Measurements from ENCODE around the gene SERGEF. TPM values are rescaled to one million over a fixed set of nuclear protein-coding genes. Genes with fewer than 3 reads are reported as not detected.
A peak's percentile ranks its signal among the peaks of the same experiment; 100 is the strongest.

Gene SERGEF
- total and polyA plus RNA-seq, 2 of the 13 experiments (the other 11 are each of a cell fraction or from before 2014, with no cell fraction given) = 54.5 to 114 TPM

- ATAC-seq = no peak
- no peak overlapping the region for H3K9ac ChIP-seq (ENCODE audit: insufficient read depth, low read depth, low read length)
- DNase-seq (ENCODE audit: low spot score) = no peak
- 98% methylated on average over 27 of the region's 27 CpGs for WGBS (ENCODE audit: low lambda C conversion rate)
- in situ Hi-C loops (cut with HindIII; ENCODE audit: extremely low pct_ligation_motif_present, low pct_unique_long_range_greater_than_20kb) (no loop called here), intact Hi-C loops (cut with micrococcal nuclease; ENCODE audit: unreplicated experiment) (no loop called here)
- no peak overlapping the region for H2AFZ ChIP-seq (ENCODE audit: low read length)
- no TSS peak for BruUV-seq (replicated peaks)
- H3K27ac ChIP-seq (ENCODE audit: extremely low read length, insufficient read depth, low read length) = no peak overlapping the region
- ChIA-PET CTCF (ENCODE audit: low intra/inter-chr PET ratio, low total read pairs) (no interaction called here), POLR2A (no interaction called here)
- no peak overlapping the region for H3K4me2 ChIP-seq (ENCODE audit: low read depth, low read length)
- H3K9me3 ChIP-seq (ENCODE audit: low read length) = no peaks in the 10 kb centered on the region
- TF ChIP-seq SAFB2 (CRISPR knock-in tag; IDR thresholded peaks at IDR 0.05; ENCODE audit: borderline replicate concordance, low read depth) = no peak
- peak; percentile 41 for TF ChIP-seq AGO2 (optimal IDR thresholded peaks at IDR 0.05; ENCODE audit: low read depth, low read length)
- no peaks in the 10 kb centered on the region for H4K20me1 ChIP-seq (ENCODE audit: insufficient read depth, low read length)
- no peaks in the 10 kb centered on the region for H3K79me2 ChIP-seq (ENCODE audit: insufficient read depth, low read length)
- no peaks in the 10 kb centered on the region for H3K4me1 ChIP-seq (ENCODE audit: insufficient read depth, low read length)
- no peak for FAIRE-seq
- H3K36me3 ChIP-seq (replicated peaks in 1 of 2; ENCODE audit: control insufficient read depth in 1 of 2, insufficient read depth in 2 of 2, low read length in 2 of 2) = peaks cover 1 to 25% of the 10 kb centered on the region in 2 experiments; a peak in 4 of 5 replicates
- H3K27me3 ChIP-seq (ENCODE audit: control insufficient read depth in 1 of 2, insufficient read depth in 2 of 2, low read length in 2 of 2) = no peaks in the 10 kb centered on the region
- no peak overlapping the region for H3K4me3 ChIP-seq (replicated peaks in 1 of 3; ENCODE audit: insufficient read depth in 1 of 3, low read depth in 2 of 3, low read length in 3 of 3)
These were observed 128.9 kb downstream of the SERGEF start for GRCh38 chr11:17883946-17884345.

- BruUV-seq (replicated peaks) = no TSS peak
- ATAC-seq (no peak), FAIRE-seq (no peak), DNase-seq (ENCODE audit: low spot score) (no peak)
- intact Hi-C loops (cut with micrococcal nuclease; ENCODE audit: unreplicated experiment) = no loop called here
- POLR2A ChIA-PET = no interaction called here
- H4K20me1 ChIP-seq (ENCODE audit: insufficient read depth, low read length) = no peaks in the 10 kb centered on the region
- H3K27me3 ChIP-seq (ENCODE audit: control insufficient read depth in 1 of 2, insufficient read depth in 2 of 2, low read length in 2 of 2) = no peaks in the 10 kb centered on the region
- H3K4me1 ChIP-seq (ENCODE audit: insufficient read depth, low read length) = no peaks in the 10 kb centered on the region
- no peak overlapping the region for H3K27ac ChIP-seq (ENCODE audit: extremely low read length, insufficient read depth, low read length)
- TF ChIP-seq ZNF564 (CRISPR knock-in tag; IDR thresholded peaks at IDR 0.05) (no peak), ZNF567 (CRISPR knock-in tag; IDR thresholded peaks at IDR 0.05; ENCODE audit: borderline replicate concordance) (no peak), MED13 (CRISPR knock-in tag; IDR thresholded peaks at IDR 0.05) (no peak), ZNF557 (CRISPR knock-in tag; IDR thresholded peaks at IDR 0.05) (no peak), ZSCAN31 (CRISPR knock-in tag; IDR thresholded peaks at IDR 0.05; ENCODE audit: low read depth) (no peak), ZNF446 (CRISPR knock-in tag; IDR thresholded peaks at IDR 0.05) (no peak), E2F2 (CRISPR knock-in tag; IDR thresholded peaks at IDR 0.05; ENCODE audit: borderline replicate concordance) (no peak), SRSF4 (IDR thresholded peaks at IDR 0.05; ENCODE audit: low read depth, low read length, poor library complexity, severe bottlenecking) (no peak), ZNF709 (CRISPR knock-in tag; IDR thresholded peaks at IDR 0.05) (no peak), MZF1 (CRISPR knock-in tag; IDR thresholded peaks at IDR 0.05; ENCODE audit: borderline replicate concordance) (no peak), HOXA7 (CRISPR knock-in tag; IDR thresholded peaks at IDR 0.05) (no peak)
- in situ Hi-C loops (cut with HindIII; ENCODE audit: extremely low pct_ligation_motif_present, low pct_unique_long_range_greater_than_20kb) = no loop called here
- no peaks in the 10 kb centered on the region for H3K79me2 ChIP-seq (ENCODE audit: insufficient read depth, low read length)
- H3K36me3 ChIP-seq (replicated peaks in 1 of 2; ENCODE audit: control insufficient read depth in 1 of 2, insufficient read depth in 2 of 2, low read length in 2 of 2) = peaks cover 1 to 31% of the 10 kb centered on the region in 2 experiments; a peak in 4 of 5 replicates
- no peak overlapping the region for H3K9ac ChIP-seq (ENCODE audit: insufficient read depth, low read depth, low read length)
- H3K4me3 ChIP-seq (replicated peaks in 1 of 3; ENCODE audit: insufficient read depth in 1 of 3, low read depth in 2 of 3, low read length in 3 of 3) = no peak overlapping the region
- H3K4me2 ChIP-seq (ENCODE audit: low read depth, low read length) = no peak overlapping the region
- CTCF ChIA-PET (ENCODE audit: low intra/inter-chr PET ratio, low total read pairs) = no interaction called here
- no peaks in the 10 kb centered on the region for H3K9me3 ChIP-seq (ENCODE audit: low read length)
- 80% methylated on average over 3 of the region's 3 CpGs for WGBS (ENCODE audit: low lambda C conversion rate)
- no peak overlapping the region for H2AFZ ChIP-seq (ENCODE audit: low read length)
These were observed 129.8 kb downstream of the SERGEF start for GRCh38 chr11:17883057-17883456.
